Measurements from ENCODE around the gene PRKAG2.
"Not testable (repeated sequence)": the region's sequence is repeated elsewhere in the genome, so short reads cannot be mapped to it uniquely, and the experiment has no call there.

PRKAG2 gene

DNA sequence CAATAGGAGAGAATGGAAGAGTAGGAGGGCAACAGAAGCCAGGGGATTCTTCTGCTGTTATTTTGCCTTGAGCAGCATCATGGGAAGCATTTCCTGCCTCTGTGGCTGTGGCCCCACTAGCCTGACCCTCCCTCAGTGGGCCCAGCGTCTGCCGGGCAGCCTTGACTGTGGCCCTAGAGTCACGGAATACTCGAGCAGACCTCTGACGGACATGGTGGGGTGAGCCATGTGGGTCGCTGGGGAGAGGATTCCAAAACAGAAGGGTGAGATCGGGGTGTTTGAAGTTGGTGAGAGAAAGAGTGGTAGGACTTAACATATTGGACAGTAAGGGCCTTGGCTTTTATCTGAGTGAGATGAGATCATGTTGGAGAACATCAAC is 8.3 kb upstream of the PRKAG2 start:
- in situ Hi-C loops (cut with MboI; ENCODE audit: low sequenced_read_pairs): no loop called here

- in situ Hi-C loops (cut with MboI; ENCODE audit: low sequenced_read_pairs): no loop called here
These were observed 7.6 kb upstream of the PRKAG2 start for GRCh38 chr7:151884312-151885201.

DNA sequence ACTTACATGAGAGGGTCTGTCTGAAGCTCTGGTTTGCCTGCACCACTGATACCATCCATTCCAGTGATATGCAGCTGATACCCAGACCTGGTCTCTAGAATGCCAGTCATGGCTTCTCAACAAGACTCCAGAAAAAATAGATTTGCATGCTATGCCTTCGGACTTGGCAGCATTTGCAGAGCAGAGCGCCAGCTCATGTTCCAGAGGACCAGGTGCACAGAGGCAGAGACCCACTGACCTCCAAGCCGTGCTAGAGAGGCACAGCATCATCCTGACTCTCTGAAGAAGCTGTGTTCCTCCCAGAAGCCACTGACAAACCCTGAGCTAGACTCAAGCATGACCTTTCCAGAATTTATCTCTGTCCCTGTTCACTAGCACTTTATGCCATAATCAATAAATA is 6.9 kb upstream of the PRKAG2 start:
- in situ Hi-C loops (cut with MboI; ENCODE audit: low sequenced_read_pairs): no loop called here

DNA sequence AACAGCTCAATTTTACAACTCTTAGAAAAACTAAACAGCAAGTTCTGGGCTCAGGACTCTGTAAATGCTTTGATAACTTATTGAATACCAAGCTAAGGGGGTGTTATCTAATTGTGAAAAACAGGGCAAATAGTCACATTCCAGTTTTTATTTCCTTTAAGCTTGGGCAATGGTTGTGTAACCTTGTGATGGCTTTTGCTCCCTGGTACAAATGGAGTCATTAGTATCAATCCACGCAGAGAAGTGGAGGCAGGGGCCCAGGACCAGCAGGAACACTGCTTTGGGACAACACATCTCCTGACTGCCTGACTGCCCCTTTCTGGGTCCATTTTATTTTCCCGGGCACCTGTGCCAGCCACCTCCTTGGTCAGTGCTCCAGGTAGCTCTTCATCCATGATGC is 5.8 kb upstream of the PRKAG2 start:
- in situ Hi-C loops (cut with MboI; ENCODE audit: low sequenced_read_pairs): no loop called here

DNA sequence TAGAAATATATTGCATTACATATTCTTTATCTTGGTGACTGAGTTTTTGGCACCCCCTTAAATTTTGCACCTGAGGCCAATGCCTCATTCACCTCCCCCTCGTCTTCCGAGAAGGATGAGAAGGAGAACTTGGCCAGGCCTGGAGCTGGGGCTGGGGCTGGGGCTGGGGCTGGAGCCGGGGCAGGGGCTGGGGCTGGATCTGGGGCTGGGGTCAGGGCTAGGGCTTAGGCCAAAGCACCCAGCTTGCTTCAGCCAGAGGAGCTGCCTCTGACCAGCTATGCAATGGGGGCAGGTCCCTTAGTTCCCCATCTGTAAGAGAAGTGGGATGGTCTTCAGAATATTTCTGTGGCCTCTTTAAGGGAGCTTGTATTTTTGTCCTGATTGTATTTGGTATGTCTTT is 3.8 kb upstream of the PRKAG2 start:
- in situ Hi-C loops (cut with MboI; ENCODE audit: low sequenced_read_pairs): no loop called here

DNA sequence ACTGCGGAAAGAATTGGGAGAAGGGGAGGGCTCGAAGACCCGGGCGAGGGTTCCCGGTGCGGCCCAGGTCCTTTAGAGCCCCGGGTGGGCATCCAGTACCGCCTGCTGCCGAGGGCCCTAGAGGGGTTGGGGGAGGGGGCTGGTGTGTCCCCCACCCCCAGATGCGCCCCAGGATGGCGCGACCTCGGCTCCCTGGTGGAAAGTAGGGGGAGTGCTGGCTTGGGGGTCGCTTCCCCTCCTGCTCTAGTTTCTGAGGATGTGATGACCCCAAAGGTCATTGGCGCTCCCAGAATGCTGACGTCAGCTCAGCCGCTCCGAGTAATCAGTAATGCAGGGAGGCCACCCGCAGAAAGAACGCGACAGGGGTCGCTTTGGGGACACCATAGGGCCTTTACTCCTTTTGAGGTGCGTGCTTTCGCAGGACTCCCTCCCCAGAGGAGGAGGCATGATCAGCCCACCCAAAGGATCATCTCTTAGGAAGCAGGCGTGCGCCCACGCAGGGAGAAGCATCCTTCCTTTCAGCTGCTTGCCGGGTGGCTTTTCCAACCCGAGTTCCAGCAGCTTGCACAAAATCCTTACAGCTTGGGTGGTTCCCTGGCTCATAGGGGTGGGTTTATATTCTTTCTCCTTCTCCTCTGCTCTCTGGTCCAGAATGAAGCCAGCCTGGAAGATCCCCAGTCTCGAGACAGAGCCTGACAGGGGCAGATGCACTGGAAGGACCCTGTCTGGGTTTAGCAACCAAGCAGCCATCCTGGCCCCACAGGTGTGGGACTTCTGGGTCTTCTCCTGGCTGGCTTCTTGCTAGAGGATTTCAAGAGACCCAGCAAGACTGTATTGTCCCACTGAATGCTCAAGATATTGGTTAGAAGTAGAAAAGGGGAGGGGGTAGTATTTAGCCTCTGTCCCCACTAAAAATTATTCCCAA is 1.3 kb upstream of the PRKAG2 start:
- in situ Hi-C loops (cut with MboI; ENCODE audit: low sequenced_read_pairs): no loop called here

DNA sequence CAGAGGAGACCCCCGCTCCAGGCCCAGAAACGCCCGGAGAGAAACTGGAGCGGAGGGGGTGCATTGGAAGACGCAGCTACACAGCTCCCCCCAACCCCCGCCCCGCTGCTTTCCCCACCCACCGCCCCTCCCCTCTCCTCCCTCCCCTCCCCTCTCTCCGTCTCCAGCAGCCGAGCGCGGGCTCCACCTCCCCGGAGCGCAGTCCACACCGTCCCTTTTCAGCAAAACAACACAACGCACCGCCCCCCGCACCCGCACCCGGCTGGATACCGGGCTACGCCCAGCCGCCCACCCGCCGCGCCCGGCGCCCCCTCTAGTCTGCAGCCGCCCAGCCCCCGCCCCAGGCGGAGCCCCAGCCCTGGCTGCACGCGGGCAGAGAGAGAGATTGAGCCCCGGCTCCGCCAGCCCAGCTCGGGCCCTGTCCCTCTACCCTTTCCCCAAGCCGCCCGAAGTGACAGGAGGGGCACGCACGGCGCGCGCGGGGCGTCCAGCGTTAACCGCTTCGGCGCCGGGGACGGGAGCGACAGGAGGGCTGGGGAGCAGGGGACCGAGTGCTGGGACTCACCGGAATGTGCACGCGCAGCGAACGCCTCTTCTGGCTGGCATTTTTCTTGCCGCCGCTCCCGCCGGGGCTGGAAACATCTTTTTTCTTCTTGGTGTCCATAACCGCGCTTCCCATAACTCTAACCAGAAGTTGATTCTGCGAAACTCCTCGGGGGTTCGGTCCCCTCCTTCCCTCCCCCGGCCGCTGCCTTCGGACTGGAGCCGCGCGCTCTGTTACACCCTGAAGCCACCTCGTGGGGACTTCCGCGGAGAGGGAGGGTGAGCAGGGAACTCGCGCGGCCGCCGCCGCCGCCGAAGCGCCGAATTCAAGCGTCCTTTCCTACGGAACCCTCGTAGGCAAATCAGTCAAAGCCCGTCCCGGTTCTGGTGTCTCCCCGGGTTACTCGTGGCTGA is 695 bp downstream of the PRKAG2 start:
- in situ Hi-C loops (cut with MboI; ENCODE audit: low sequenced_read_pairs): no loop called here

DNA sequence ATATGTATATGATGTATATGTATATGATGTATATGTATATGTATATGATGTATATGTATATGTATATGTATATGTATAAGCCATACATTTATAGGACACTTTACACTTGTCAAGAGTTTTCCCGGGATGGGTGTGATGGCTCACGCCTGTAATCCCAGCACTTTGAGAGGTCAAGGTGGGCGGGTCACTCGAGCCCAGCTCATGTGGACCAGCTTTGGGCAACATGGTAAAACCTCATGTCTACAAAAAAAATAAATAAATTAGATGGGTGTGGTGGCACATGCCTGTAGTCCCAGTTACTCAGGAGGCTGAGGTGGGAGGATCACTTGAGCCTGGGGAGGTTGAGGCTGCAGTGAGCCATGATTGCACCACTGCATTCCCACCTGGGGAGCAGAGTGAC is 2.4 kb downstream of the PRKAG2 start:
- in situ Hi-C loops (cut with MboI; ENCODE audit: low sequenced_read_pairs): not testable (repeated sequence)

- in situ Hi-C loops (cut with MboI; ENCODE audit: low sequenced_read_pairs): no loop called here
These were observed 3.4 kb downstream of the PRKAG2 start for GRCh38 chr7:151873402-151873965.

- in situ Hi-C loops (cut with MboI; ENCODE audit: low sequenced_read_pairs): no loop called here
These were observed 4.1 kb downstream of the PRKAG2 start for GRCh38 chr7:151872531-151873401.

DNA sequence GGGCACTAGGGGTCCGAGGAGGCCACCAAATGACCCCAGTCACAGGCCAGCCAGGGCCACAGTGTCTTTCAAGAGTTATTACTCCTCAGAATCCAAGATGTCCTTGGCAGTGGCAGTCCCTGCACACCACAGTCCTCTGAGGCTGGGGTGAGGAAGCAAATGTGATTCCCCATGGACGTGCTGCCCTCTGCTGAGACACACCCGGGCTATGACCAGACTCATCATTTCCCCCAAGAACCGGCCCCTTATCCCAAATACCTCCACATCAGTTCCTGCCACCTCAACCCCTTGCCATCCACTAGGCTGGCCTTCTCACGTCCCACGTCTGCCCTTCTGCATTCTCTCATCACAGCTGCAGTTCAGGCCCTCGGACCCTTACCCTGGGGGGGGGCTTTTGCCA is 5.0 kb downstream of the PRKAG2 start:
- in situ Hi-C loops (cut with MboI; ENCODE audit: low sequenced_read_pairs): no loop called here

GRCh38 chr7:151871189-151871735 is 5.7 kb downstream of the PRKAG2 start:
- in situ Hi-C loops (cut with MboI; ENCODE audit: low sequenced_read_pairs): no loop called here

GRCh38 chr7:151869968-151870918 is 6.7 kb downstream of the PRKAG2 start:
- in situ Hi-C loops (cut with MboI; ENCODE audit: low sequenced_read_pairs): no loop called here

DNA sequence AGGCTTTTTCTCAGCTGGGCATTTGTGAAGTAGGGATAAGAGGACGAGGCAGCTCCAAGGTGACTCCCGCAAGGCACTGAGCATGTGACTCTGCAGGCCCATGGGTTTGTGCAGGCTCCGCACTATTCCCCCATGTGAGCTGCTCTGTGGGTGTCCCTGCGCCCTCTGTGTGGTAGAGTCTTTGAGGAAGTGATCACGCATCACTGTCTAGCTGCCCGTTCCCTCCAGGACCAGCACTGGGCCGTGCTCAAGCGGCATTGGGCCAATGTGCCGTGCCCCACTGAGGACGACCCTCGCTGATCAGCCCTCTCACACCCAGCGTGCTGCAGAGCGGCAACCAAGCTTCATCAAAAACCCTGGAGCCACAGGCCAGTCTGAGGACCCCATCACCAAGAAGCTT is 7.5 kb downstream of the PRKAG2 start:
- in situ Hi-C loops (cut with MboI; ENCODE audit: low sequenced_read_pairs): no loop called here

GRCh38 chr7:151869109-151869428 is 7.8 kb downstream of the PRKAG2 start:
- in situ Hi-C loops (cut with MboI; ENCODE audit: low sequenced_read_pairs): no loop called here

GRCh38 chr7:151868396-151869108 is 8.4 kb downstream of the PRKAG2 start:
- in situ Hi-C loops (cut with MboI; ENCODE audit: low sequenced_read_pairs): no loop called here

DNA sequence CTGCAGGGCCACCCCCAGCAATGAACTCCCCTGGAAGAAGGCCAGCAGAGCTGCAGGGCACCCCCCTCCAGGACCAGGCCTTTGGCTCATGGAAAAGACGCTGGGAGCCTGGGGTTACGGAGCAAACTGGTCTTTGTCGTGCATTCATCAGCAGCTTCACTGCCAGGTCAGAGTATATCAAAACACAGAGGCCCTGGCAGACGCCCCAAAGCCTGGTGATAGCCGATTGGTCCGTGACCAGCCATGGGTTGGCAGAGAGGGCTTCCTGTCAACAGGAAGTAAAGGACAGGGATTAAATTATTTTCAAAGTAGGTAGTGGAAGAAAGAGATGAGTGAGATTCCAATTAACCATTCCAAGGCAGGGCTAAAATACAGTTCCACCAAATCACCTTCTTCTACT is 9.0 kb downstream of the PRKAG2 start:
- in situ Hi-C loops (cut with MboI; ENCODE audit: low sequenced_read_pairs): no loop called here

Measured in HL-60/S4 (cell line).